ENCODE measurements around the gene MON2. TPM values are rescaled to one million over a fixed set of nuclear protein-coding genes. Genes with fewer than 3 reads are reported as not detected.

The MON2 gene
- 20.5 and 23.7 TPM in 2 replicates for total RNA-seq

GRCh38 chr12:62466594-62467491 lies at the start of gene MON2:
Gene MON2, plus strand, starts transcription at chr12:62466826. Its CDS starts 382 bp downstream, at chr12:62467208.

Other genes with a start within 250 kb of the MON2 start
- 19.7 and 67.3 TPM in 2 replicates for gene USP15, start 206.4 kb upstream of the MON2 start, total RNA-seq

Measured in pericardium fibroblast (primary cell).